AG04450 (cell line): Measurements from ENCODE around the gene ESD. TPM values are rescaled to one million over a fixed set of nuclear protein-coding genes. Genes with fewer than 3 reads are reported as not detected.

Experiments
- CTCF ChIA-PET: fragments of 300-600, 350-600 bp; formaldehyde crosslinking; extraction: SDS; loops from one replicate; lab custom pipeline; 2022; ENCODE audit warnings: antibody characterized with exemption, inconsistent platforms; lab: Charles Lee
- POLR2A ChIA-PET: fragments of 350-600 bp; formaldehyde crosslinking; extraction: SDS; loops from one replicate; lab custom pipeline; 2021; ENCODE audit warnings: antibody characterized with exemption, inconsistent platforms; lab: Yijun Ruan, JAX
- DNase-seq: peaks from one replicate; pipeline ENCODE4 v3.0.0-alpha.2; 2011; ENCODE audit warnings: low read depth, low spot score
- H3K27ac ChIP-seq: one replicate; pipeline ENCODE4 v1.5.1; 2012; ENCODE audit warnings: low read depth, low read length, control low read depth
- H3K27me3 ChIP-seq: one replicate; pipeline ENCODE4 v1.6.0; 2012; ENCODE audit warnings: low read length; ENCODE audit not compliant: control insufficient read depth, insufficient read depth
- H3K4me3 ChIP-seq: 2 replicates; pipeline ENCODE4 v1.5.1; 2011; ENCODE audit warnings: mild to moderate bottlenecking, low read depth, low read length, control low read depth
- H3K9me3 ChIP-seq: 2 replicates; pipeline ENCODE4 v1.5.1; 2012; ENCODE audit warnings: low read length; ENCODE audit not compliant: control insufficient read depth, insufficient read depth
- polyA plus RNA-seq: library from polyadenylated mRNA; depleted of rRNA; stranded (reverse); fragments of >200 nt; gene quantifications from 2 replicates; pipeline ENCODE4 v1.2.3, GENCODE V29; 2011
- TF ChIP-seq, protein P1 (sequence below): IDR thresholded peaks from 2 replicates; pipeline ENCODE4 v1.5.1; 2011; ENCODE audit warnings: low read depth, low read length, control low read depth, inconsistent platforms

The ESD gene
- polyA plus RNA-seq, 1 experiment: 208 TPM

DNA sequence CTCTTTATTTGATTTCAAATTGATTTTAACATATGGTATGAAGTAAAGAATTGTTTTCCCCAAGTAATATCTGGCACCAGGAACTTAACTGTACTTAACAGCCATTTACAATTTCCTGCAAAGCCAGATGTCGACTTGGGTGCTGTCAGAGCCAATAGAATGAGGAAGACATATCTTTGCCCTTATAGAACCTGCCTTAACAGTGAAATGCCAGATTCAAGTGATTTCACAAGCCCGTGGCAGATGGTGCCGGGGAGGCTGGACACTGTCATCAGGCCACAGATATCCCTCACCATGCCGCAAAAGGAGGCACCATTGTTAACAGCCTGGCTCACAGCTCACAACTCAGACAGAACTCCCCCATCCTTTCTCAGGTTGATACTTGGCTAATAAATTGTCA is 48.7 kb downstream of the ESD start:
- H3K27ac ChIP-seq: no peak overlapping the region
- no peaks in the 10 kb centered on the region for H3K27me3 ChIP-seq
- no peak for DNase-seq
- TF ChIP-seq, protein P1, sequence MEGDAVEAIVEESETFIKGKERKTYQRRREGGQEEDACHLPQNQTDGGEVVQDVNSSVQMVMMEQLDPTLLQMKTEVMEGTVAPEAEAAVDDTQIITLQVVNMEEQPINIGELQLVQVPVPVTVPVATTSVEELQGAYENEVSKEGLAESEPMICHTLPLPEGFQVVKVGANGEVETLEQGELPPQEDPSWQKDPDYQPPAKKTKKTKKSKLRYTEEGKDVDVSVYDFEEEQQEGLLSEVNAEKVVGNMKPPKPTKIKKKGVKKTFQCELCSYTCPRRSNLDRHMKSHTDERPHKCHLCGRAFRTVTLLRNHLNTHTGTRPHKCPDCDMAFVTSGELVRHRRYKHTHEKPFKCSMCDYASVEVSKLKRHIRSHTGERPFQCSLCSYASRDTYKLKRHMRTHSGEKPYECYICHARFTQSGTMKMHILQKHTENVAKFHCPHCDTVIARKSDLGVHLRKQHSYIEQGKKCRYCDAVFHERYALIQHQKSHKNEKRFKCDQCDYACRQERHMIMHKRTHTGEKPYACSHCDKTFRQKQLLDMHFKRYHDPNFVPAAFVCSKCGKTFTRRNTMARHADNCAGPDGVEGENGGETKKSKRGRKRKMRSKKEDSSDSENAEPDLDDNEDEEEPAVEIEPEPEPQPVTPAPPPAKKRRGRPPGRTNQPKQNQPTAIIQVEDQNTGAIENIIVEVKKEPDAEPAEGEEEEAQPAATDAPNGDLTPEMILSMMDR: no peak
- ChIA-PET CTCF (no interaction called here), POLR2A (no interaction called here)
- H3K4me3 ChIP-seq: no peak overlapping the region
- H3K9me3 ChIP-seq: no peaks in the 10 kb centered on the region

DNA sequence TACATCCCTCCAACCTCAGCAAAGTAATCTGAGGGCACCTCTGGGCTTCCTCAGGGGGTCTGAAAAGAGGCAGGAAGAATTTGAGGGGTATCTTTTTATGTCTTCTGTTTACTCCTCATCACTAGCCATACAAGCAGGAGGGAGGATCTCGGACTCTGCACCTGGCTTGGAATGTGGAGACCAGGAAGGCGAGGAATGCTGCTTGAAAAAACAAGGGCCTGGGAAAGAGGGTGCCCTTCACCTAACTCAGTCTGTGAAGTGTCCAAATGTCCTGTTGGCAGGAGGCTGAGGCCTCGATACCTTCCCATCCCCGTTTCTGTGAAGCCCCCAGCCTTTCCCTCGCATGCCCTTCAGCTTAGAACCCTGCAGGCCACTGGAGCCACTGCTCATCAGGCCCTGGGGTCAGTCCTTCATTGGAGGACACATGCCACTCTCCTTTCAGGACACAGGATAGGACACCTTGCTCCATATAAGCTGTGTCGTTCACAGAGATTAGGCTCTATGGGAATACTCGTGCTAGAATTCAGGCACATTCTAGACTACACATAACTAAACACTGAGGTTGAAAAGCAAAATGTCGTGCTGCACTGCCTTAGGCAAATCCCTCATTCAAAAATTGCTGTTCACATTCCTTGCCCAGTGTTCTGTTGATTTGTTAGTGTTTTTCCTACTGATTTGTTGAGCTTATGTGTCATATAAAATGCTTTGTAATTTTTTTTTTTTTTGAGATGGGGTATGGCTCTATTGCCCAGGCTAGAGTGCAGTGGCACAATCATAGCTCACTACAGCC is 49.7 kb downstream of the ESD start:
- H3K27ac ChIP-seq: no peak overlapping the region
- no peaks in the 10 kb centered on the region; the same call in 1 of the 2 replicates for H3K9me3 ChIP-seq
- no peak overlapping the region for H3K4me3 ChIP-seq
- CTCF ChIA-PET: interaction anchor here (0.8 to 2.7 kb wide), 2 partner anchors 17 to 26 kb away, joined by 5 to 8 read pairs; no protein-coding TSS in a partner anchor
- TF ChIP-seq, protein P1: no peak
- POLR2A ChIA-PET: no interaction called here
- H3K27me3 ChIP-seq: no peaks in the 10 kb centered on the region
- no peak for DNase-seq

DNA sequence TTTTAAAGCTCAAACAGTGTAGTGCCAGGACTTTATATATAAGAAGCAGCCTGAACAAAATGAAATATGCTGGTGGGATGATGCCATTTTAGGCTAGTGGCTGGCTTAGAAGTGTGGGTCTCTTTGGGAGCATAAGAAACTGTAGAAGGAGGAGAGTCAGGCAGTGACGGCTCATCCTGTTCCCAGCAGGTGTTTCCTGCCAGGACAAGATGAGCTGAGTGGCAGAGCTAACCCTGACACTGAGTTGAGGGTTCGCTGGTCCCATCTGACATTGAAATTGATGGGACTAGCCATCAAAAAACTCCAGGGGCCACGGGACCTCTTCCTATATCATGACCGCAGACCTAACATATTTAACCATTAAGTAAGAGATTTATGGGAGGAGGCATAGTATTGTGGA is 51.3 kb downstream of the ESD start:
- no peak overlapping the region for H3K4me3 ChIP-seq
- ChIA-PET CTCF (interaction anchor here (2.7 kb wide), 1 partner anchor 24 kb away, joined by 8 read pairs; no protein-coding TSS in a partner anchor), POLR2A (no interaction called here)
- no peaks in the 10 kb centered on the region; the same call in 1 of the 2 replicates for H3K9me3 ChIP-seq
- TF ChIP-seq, protein P1: no peak
- H3K27me3 ChIP-seq: no peaks in the 10 kb centered on the region
- H3K27ac ChIP-seq: no peak overlapping the region
- DNase-seq: no peak

DNA sequence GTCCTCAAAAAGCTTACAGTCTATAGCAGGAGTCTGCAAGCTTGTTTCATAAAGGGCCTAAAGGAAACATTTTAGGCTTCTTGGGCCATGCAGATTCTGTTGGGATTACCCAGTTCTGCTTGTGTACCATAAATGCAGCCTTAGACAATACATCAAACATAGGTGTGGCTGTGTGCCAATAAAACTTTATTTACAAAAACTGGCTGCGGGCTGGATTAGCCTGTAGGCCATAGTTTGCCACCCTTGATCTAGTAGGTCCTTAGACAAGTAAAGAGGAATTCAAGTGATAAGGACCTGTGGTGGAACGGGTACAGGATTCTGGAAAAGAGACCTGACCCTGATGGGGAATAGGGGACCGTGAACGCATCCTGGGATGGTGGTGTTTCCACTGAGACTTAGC is 51.9 kb downstream of the ESD start:
- ChIA-PET CTCF (no interaction called here), POLR2A (no interaction called here)
- no peak overlapping the region for H3K4me3 ChIP-seq
- no peaks in the 10 kb centered on the region for H3K27me3 ChIP-seq
- no peaks in the 10 kb centered on the region; the same call in 1 of the 2 replicates for H3K9me3 ChIP-seq
- no peak overlapping the region for H3K27ac ChIP-seq
- no peak for DNase-seq
- TF ChIP-seq, protein P1: no peak

DNA sequence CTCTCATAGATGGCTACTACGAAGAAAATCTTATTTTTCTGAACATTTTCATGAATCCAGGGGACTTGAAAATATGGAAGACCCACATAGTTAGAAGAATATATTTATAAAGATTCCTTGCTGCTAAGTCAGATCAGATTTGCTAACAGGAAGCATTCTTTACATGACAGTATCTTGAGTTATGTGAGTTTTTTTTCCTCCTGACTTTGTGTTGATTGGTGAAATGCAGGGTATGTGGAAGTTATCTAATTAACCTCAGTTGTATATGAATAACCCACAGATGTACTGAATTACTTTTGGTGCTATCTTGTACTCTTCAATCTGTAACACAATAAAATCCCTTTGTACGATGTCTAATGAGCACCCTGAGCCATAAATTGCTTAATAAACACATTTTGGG is 53.8 kb downstream of the ESD start:
- TF ChIP-seq, protein P1: no peak
- Histone ChIP-seq H3K27me3 (no peaks in the 10 kb centered on the region), H3K4me3 (no peak overlapping the region), H3K9me3 (no peaks in the 10 kb centered on the region; the same call in 1 of the 2 replicates), H3K27ac (no peak overlapping the region)
- POLR2A ChIA-PET: interaction anchor here (0.7 kb wide), 1 partner anchor 88 kb away, joined by 4 read pairs; no protein-coding TSS in a partner anchor
- CTCF ChIA-PET: interaction anchor here (0.6 to 1.0 kb wide), 2 partner anchors 21 to 191 kb away, joined by 4 to 8 read pairs; no protein-coding TSS in a partner anchor
- no peak for DNase-seq
